GM18511 (cell line): ENCODE measurements around the gene UBE3B.
"Not testable (repeated sequence)": the region's sequence is repeated elsewhere in the genome, so short reads cannot be mapped to it uniquely, and the experiment has no call there.

Experiments
- ATAC-seq: cut with Tn5 transposase; IDR thresholded peaks from one replicate; pipeline ENCODE4 v1.9.1; 2021; ENCODE audit warnings: mild to moderate bottlenecking, moderate library complexity; ENCODE audit not compliant: unreplicated experiment

UBE3B gene

DNA sequence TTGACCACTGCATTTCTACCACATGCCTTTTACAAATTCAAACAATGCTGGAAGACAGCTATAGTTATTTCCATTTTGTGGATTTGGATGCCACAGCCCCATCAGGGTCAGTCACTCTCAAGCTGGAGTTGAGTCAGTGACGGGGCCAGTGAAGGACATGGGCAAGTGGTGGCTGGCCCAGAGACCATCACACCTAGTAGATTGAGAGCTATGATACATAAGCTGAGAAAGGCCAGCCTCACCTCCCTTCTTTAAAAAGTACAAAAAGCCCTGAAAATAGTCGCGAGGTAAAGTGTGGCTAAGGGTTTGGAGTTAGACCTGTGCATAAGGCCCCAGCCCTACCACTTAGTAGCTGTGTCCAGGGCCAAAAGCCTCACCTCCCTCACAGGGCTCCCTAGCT, 4.4 kb upstream of the UBE3B start:
- ATAC-seq, result no peak

DNA sequence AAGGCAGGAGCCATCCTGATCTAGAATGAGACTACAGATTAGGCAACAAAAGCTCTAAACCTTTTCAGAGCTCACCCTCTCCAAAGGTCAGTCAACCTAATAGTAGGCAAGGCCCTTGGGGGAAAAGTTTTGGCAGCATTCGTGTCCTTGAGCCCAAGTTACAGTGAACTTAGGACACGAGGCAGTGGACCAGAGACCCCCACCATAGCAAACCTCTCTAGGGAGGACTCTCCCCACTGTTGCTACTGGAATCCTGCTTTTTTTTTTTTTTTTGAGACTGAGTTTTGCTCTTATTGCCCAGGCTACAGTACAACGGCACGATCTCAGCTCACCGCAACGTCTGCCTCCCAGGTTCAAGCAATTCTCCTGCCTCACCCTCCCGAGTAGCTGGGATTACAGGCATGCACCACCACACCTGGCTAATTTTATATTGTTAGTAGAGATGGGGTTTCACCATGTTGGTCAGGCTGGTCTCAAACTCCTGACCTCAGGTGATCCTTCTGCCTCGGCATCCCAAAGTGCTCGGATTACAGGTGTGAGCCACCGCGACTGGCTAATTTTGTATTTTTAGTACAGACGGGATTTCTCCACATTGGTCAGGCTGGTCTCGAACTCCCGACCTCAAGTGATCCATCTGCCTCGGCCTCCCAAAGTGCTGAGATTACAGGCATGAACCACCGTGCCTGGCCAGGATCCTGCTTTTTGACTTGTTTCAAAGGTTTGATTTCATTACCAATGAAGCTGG, 3.7 kb upstream of the UBE3B start:
- not testable (repeated sequence) for ATAC-seq

DNA sequence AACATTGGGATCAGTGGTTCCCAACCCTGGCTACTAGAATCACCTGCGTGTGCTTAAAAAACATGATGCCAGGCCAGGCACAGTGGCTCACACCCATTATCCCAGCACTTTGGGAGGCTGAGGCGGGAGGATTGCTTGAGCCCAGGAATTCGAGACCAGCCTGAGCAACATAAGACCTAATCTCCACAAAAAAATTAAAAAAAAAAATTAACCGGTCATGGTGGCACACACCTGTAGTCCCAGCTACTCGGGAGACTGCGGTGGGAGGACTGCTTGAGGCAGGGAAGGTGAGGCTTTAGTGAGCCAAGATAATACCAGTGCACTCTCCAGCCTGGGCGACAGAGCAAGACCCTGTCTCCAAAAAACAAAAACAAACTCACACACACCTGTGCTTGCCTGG, 2.3 kb upstream of the UBE3B start:
- no peak for ATAC-seq

DNA sequence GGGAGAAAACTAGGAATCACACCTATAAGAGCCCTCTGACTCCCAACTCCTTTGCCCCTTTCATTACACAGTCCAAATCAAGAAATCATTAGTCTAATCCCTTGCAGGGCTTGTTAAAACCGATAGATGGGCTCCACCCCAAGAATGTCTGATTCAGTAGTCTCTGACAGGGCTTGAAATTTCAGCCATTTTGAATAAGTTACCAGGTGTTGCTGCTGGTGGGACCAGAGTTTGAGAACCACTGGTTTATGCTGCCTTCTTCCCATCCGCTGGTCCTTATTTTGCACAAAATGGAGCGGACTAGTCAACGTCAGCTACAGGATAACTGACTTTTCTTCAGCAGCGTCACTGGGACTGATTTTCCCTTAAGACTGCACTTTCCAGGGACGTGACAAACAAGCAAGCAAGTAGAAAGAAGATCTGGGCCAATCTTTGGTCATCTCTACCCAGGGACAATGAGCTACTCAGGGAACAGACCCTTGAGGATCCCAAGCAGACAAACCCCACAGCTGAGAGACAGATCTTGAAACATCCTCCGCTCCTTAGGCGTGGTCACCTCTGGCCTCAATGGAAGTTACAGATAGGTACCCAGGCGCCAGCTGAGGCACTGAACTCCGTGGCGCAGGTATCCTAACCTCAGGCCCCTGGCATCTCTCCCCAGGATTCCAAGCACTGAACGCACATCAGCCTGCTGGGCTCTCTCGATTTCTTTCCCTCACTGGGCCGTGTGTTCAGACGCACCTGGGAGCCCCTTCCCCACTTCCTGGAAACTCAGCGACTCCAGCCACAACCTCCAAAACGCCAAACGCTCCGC, 1.2 kb upstream of the UBE3B start:
- no peak for ATAC-seq

DNA sequence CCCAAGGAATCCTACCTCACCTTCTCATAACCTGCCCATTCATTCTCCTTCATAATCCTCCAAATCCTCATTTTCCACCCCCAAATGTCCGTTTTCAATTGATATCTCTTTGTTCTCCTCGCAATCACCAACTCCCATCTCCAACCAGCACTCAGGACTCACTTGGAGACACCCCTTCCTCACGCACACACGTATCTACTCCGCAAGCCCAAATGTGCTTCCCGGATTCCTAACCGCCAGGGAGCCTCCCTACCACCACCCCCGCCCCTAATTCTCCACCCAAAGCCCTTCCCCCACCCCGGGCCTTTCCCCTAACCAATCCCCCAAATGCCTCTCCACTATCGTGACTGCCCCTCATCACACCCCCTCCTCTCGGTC, 638 bp upstream of the UBE3B start:
- peak; percentile 10 for ATAC-seq

DNA sequence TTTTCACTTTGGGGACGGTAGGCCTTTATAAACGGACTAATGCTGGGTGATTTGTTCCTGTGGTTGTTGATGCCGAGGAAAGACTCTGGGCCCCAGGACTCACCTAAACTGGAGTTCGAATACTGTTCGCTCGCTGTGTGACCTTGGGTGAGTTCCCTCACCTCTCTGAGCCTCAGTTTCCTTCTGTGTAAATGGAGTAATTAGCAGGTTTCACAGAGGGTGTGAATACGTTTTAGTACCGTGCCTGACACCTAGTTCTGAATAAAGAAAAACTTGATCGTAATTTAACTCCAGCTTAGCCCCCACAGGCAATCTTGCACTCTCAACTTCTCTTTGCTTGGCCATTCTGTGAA, 505 bp downstream of the UBE3B start:
- ATAC-seq, result no peak

DNA sequence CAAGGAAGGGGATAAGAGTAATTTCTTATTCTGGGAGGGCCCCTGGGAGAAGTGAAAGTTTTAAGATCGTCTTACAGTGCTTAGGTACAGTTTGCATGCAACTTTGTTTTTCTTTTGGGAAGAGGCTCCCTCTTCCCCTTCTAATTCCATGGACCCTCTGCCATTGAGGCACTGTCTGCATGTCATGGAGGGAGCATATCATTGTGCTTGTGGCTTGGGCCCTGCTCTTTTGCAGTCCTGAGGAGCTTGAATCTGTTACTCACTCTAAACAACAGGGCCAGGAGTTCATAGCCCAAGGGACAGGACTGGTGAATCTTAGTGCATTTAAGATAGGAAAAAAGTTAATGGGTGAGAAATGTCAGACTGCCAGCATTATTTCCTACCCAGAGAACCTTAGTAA, 2.3 kb downstream of the UBE3B start:
- no peak for ATAC-seq

DNA sequence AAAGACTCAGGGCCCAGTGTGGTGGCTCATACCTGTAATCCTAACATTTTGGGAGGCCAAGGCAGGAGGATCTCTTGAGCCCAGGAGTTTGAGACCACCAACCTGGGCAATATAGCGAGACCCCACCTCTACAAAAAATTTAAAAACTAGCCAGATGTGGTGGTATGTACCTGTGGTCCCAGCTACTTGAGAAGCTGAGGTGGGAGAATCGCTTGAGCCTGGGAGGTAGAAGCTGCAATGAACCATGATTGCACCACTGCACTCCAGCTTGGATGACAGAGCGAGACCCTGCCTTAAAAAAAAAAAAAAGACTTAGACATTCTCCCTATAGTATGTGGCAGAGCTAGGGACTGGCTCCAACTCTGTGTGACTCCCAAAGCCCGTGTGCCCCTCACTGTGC, 2.9 kb downstream of the UBE3B start:
- no peak for ATAC-seq

DNA sequence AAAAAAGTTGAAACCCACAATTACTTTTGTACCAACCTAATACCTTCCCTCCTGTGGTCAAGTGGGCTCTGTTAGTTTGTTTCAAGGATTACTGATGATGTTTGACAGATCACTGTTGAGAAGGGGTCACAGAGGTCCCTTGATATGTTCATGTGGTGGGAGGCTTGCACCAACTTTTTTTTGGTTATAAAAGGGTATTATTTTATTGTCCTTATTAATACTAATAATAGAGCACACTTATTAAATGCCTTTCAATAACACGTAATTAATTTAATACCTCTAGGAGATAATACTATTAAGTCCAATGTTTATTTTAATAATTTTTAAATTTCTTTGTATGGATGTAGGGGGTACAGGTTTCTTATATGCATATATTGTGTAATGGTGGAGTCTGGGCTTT, 4.4 kb downstream of the UBE3B start:
- ATAC-seq, result no peak

DNA sequence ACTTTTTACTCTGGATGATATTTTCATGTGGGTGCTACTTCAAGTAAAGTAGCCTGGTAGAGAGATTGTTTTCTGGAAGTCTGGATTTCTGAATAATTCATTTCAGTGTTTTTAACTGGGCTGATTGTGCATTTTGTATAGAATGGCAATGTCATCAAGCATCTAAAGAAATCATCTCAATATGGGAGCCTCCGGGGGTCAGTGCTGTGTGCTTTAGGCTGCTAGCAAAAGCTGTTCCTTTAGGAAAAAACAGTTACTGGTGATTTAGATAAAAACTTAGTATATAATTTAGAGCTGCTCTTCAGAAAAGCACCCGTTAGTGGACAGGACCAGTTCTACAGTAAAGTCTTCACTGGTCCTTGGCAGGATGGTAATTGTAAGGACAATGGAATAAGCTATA, 5.1 kb downstream of the UBE3B start:
- no peak for ATAC-seq

DNA sequence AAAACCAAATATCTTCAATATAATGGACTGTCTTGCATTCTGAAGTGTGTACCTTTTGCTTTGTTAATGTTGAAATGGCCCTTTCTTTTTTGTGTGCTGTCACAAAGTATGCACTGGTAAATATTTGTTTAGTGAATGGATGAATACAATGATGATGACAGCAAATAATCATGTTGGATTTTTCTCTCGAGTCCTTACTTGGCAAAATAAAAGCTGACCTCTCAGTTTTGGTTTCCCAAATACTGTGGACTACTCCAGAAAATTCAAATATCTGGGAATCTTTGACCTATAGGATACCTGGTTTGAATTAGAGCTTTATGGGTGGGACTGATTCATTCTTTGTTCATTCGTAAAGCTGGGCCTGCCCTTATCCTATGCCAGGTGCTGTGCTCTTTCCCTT, 5.5 kb downstream of the UBE3B start:
- ATAC-seq, result no peak

DNA sequence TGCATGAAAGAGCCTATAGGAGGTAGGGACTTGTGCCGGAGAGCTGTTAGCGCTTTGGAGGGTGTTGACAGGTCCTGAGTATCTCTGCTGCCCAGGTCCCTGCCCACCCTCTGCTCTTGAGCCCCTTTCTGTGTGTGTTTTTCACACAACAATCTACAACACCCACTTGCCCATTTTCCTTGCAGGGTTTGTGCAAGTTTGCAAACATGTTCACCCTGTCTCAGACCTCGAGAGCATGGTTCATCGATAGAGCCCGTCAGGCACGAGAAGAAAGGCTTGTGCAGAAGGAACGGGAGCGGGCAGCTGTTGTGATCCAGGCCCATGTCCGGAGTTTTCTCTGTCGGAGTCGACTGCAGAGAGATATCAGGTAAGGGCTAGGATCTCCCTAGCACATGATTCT, 5.9 kb downstream of the UBE3B start:
- no peak for ATAC-seq

DNA sequence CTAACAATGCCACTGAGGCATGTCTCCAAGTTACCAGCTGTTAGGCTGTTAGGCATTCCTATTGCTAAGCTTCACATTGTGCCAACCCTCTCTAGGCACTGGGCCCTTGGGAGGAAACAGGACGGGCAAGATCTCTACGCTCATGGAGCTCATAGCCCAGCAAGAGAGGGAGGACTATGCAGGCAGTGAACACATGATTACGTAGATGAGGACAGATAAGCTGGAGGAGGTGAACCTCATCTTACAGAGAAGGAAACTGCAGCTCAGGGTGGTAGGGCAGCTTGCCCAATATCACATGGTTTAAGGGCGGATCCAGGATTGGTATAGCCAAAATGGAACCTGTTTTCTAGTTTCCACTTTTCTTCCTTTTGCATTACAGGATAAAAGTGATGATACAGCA, 7.8 kb downstream of the UBE3B start:
- no peak for ATAC-seq

DNA sequence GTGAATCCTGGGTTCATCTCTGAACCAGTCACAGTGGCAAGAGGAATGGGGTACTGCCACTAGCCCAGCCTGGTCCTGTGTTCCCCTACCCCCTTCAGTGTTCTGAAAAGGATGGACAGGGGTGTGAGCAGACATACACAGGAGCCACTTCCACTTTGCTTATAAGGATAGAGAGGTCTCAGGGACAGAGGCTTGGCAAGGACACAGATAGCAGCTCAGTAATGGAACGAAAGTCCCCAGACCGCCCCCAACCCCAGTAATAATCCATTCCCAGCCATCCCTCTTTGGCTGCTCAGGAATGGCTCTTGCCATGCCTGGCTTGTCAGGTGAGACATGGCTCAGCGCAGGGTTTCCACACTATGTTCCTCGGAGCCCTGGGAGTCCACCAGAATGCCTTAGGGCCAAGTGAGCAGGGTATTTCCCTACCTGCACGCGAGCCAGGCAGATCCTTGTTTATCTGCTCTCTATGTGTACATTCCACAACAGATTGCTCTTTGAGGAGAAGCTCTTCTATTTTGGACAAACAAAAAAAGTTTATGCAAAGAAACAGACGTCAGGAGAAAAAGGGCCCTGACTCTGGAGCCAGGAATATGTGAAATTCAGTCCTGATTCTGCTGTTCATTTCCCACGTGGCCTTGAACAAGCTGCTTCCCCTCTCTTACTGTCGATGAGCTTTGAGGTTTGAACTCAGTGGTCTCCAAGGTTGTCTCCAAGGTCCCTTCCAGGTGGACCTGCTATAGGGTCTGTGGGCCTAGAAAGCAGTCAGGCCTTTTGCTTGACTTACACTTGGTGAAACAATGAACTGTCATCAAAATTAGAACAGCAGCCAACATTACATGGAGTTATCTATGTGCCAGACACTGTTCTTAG, 10.0 kb downstream of the UBE3B start:
- ATAC-seq, result no peak

DNA sequence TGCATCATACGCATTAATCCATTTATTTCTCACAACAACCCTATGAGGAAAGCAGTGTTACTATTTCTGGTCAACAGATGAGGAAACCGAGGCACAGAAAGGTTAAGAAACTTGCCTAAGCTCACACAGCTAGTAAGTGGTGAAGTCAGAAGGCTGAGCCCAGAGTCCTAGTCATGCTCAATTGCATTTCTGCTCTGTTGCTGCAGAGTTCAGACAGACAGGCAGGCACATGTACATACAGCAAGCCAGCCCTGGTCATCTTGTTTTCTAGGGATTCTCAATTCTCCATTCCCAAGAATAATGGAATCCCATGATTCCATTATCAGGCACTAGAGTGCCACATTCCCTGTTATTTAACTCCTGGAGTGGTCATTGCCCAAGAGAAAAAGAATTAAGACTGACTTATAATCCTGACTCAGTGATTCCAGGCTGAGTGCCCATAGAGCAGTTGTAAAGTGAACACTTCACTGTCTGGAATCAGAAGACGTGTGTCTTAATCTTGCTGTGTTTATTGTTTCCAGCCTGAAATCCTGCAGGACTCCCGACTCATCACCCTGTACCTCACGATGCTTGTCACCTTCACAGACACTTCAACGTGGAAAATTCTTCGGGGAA, 10.7 kb downstream of the UBE3B start:
- ATAC-seq, result no peak

DNA sequence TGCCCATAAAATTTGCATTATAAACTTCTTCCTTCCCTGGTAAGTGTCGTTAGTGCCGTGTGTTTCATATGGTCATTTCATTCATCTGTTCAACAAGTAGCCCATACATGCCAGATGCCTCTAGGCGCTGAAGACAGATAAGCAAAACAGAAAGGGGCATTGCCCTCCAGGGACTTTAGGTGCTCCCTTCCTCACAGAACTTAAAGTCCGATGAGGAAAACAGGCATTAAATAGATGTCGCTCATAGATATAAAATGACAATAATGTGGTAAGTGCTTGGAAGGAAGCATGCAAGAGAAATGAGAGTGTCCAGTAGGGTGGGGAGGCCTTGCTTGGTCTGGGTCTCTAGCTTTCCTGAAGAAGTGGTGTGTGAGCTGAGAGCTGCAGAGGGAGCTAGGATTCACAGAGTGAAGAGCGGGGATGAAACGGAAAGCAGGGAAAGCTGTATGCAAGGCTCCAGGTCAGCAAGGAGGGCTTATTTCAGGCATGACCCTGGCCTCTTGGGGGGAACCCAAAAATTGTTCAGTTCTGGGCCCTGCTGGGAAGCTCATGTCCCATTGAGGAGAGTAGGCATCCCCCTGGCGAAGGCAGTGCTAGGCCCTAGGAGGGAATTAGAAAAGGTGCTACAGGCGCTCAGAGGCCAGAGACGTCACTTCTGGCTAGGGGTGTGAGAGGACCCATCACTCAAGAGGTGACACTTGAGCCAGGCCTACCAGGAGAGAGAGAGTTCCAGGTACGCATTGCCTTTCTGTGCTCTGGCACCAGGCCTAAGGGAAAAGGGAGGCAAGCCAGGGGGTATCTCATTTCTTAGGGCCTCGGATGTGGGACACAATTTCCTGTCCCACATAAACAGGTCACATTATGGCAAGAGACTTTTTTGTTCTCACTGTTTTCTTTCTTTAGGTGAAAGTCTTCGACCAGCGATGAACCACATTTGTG, 11.9 kb downstream of the UBE3B start:
- ATAC-seq, result no peak

DNA sequence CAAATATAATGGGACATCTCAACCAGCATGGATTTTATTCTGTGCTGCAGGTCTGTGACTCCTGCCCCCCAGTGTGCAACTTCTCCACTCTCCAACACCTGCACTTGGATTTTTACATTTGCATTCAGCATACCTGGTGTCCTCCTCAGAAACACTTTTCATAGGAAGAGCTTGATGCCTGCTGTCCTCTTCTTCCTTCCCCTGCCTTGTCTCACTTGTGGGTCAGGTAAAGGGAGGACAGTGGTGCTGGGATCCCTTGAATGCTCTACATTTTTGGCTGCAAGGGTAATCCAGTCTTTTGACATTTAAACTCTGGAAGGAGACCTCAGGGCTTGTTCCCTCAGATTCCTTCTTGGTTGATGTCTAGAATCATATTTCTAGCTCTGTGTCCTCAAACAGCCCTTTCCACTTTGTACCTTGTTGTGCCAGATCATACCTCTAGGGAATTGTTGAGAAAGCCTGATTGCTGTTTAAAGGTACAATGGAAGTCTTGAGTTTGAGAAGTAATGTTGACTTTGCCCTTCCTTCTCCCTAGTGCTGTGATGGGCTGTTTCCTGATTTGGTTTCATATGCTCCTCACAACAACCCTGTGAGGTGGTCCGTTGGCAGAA, 12.6 kb downstream of the UBE3B start:
- ATAC-seq, result no peak

DNA sequence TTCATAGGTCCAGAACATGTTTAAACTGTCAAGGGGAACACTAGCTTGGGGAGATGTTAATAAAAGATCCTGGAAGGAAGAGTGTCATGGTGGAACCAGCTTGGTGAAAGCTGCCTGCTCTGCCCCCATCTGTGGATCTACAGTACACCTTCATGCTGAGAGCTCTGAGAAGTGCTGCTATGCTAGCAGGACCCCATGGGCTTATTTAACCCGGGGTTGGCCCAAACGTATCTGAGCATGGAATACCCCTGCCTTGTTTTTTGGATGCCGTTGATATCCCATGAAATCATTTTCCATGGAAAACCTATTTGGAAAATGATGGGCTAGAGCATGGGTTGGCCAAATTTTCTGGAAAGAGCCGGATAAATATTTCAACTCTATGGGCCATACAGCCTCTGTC, 14.2 kb downstream of the UBE3B start:
- no peak for ATAC-seq

DNA sequence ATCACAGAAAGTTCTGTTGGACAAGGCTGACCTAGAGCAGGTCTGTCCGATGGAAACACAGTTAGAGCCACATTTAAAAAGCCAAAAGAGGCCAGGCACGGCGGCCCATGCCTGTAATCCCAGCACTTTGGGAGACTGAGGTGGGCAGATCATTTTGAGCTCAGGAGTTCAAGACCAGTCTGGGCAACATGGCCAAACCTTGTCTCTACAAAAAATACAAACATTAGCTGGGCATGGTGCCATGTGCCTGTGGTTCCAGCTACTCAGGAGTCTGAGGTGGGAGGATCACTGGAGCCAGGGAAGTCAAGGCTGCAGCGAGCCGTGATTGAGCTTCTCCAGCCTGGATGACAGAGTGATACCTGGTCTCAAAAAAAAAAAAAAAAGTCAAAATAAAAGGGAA, 14.9 kb downstream of the UBE3B start:
- no peak for ATAC-seq

DNA sequence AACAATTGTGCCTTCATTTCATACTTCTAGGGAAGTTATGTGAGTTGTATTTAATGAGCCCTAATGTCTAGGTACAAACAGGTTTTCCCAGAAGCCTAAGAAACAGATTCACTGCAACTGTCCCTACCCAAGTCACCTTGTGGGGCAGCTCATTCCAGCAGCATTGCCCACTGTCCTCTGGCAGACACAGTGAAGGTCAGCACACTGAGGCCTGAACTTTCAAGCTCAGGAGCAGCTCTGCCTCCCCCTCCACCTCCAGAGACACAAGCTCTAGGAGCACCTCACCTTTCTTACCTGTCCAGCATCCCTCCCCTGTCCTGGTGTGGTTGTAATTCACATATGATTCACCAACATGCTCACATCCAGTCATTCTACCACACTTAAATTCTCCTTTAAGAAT, 15.7 kb downstream of the UBE3B start:
- no peak for ATAC-seq
